ENCODE data around the gene HOXC9.

The HOXC9 gene

DNA sequence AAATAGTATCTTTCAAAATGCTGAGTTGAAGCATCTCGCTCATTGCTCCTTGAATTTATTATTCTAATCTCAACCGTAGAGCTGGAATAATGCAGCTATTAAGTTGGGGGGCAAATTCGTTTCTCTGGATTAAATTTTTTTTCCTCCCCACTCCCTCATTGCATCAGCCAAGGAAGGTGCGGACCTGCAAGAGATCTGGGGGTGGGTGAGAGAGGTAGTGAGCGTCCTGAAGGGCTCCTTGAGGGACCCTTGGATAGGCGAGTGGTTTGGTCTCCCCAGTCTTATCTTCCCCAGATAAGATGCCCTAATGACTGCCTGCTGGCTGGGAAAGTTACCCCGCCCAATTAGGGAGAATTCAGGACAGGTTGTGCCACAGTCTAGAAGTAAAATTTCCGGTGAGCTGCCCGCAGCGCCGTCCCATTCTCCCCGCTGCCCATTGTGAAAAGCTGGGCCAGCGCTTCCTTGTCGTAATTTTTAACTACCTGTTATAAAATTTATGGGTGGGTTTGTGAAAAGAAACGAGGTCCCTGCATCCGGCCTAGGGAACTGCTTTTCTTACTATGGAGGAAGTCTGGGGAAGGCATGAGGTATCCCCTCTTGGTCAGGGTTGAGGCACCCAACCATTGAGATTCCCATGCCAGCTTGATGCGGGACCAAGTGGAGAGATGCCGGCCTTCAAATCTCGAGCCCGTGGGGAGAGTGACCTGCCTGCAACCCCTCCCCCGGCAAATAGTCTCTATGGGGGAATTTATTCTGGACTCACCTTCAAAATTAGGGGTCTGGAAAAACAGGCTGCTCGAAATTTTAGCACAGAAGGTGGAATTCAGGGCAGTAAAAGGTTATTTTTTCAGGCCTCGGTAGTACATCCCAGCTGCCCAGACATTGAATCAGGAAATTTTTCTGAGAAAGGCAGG is 15.3 kb downstream of the HOXC9 start:
- Histone ChIP-seq H3K4me1 (ENCODE audit: control insufficient read depth in 1 of 2, insufficient read depth in 2 of 2, low read length in 2 of 2) (peaks cover 0 to 20% of the 10 kb centered on the region in 2 donors), H3K36me3 (ENCODE audit: control insufficient read depth in 1 of 2, insufficient read depth in 2 of 2, low read length in 2 of 2) (no peaks in the 10 kb centered on the region), H3K4me3 (ENCODE audit: low read depth in 1 of 2, low read length in 2 of 2) (no peak overlapping the region), H3K9me3 (ENCODE audit: control insufficient read depth in 1 of 2, low read length in 2 of 2) (no peaks in the 10 kb centered on the region), H3K27me3 (ENCODE audit: low read depth, low read length) (peaks cover 76% of the 10 kb centered on the region), H3K27ac (ENCODE audit: low read length) (no peak overlapping the region)

DNA sequence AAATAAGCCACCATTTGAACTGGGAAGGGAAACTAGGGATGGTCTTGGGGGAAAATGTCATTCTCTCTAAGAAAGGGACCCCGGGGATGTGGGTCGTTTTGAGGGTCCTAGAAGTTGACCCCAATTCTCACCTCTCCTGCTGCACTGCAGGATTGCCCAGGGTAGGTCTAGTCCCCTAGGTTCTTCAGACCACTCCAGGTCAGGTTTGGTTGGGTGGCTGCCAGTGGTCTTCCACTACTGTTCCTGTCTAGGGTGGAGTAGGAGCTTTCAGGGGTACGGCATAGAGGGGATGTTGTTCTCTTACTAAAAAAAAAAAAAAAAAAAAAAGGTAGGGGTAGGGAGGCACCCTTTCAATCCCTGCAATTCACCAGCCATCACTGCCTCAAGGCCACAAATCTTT is 16.1 kb downstream of the HOXC9 start:
- H3K4me3 ChIP-seq (ENCODE audit: low read depth in 1 of 2, low read length in 2 of 2): no peak overlapping the region
- no peaks in the 10 kb centered on the region for H3K9me3 ChIP-seq (ENCODE audit: control insufficient read depth in 1 of 2, low read length in 2 of 2)
- peaks cover 75% of the 10 kb centered on the region for H3K27me3 ChIP-seq (ENCODE audit: low read depth, low read length)
- H3K36me3 ChIP-seq (ENCODE audit: control insufficient read depth in 1 of 2, insufficient read depth in 2 of 2, low read length in 2 of 2): no peaks in the 10 kb centered on the region
- no peak overlapping the region for H3K27ac ChIP-seq (ENCODE audit: low read length)
- peaks cover 0 to 20% of the 10 kb centered on the region in 2 donors for H3K4me1 ChIP-seq (ENCODE audit: control insufficient read depth in 1 of 2, insufficient read depth in 2 of 2, low read length in 2 of 2)

DNA sequence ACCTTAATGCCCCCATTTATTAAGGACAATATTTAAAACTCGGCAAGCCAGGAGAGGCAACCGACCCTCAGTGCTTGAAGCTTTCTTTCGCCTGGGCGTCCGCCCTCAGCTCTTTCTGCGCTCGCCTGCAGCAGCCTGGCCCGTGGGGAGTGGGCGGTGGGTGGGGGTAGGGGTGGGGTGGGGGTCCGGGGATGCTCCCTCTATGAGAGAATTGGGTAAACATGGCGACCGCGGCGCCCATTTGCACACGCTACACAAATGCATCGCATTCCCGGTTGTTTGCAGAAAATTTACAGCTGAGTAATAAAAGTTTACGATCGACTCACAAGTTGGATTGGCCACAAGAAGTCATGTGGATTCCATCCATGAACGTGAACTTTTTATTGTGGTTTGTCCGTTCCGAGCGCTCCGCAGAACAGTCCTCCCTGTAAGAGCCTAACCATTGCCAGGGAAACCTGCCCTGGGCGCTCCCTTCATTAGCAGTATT is 16.6 kb downstream of the HOXC9 start:
- H3K4me3 ChIP-seq (ENCODE audit: low read depth in 1 of 2, low read length in 2 of 2): no peak overlapping the region
- no peaks in the 10 kb centered on the region for H3K9me3 ChIP-seq (ENCODE audit: control insufficient read depth in 1 of 2, low read length in 2 of 2)
- H3K4me1 ChIP-seq (ENCODE audit: control insufficient read depth in 1 of 2, insufficient read depth in 2 of 2, low read length in 2 of 2): peaks cover 0 to 20% of the 10 kb centered on the region in 2 donors
- no peak overlapping the region for H3K27ac ChIP-seq (ENCODE audit: low read length)
- H3K27me3 ChIP-seq (ENCODE audit: low read depth, low read length): peaks cover 76% of the 10 kb centered on the region
- H3K36me3 ChIP-seq (ENCODE audit: control insufficient read depth in 1 of 2, insufficient read depth in 2 of 2, low read length in 2 of 2): no peaks in the 10 kb centered on the region

DNA sequence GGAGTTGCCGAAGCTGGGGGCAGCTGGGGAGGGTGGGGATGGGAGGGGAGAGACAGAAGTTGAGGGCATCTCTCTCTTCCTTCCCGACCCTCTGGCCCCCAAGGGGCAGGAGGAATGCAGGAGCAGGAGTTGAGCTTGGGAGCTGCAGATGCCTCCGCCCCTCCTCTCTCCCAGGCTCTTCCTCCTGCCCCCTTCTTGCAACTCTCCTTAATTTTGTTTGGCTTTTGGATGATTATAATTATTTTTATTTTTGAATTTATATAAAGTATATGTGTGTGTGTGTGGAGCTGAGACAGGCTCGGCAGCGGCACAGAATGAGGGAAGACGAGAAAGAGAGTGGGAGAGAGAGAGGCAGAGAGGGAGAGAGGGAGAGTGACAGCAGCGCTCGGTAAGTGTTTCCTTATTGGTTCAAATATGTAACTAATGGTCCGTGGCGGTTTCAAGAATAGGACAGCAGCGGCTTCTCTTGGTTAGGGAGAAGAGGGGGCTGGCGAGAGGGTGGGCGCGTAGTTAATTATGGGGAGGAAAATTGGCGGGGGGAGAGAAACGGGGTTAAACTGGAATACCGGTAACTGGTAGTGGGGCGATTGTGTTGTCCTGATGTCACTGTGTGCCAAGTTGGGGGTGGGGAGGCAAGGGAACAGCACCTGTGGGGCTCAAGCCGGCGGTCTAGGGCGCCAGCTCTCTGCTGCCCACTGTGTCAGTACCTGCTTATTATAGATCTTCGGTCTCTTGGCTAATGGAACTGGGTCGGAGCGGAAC is 17.2 kb downstream of the HOXC9 start:
- Histone ChIP-seq H3K36me3 (ENCODE audit: control insufficient read depth in 1 of 2, insufficient read depth in 2 of 2, low read length in 2 of 2) (no peaks in the 10 kb centered on the region), H3K9me3 (ENCODE audit: control insufficient read depth in 1 of 2, low read length in 2 of 2) (no peaks in the 10 kb centered on the region), H3K27me3 (ENCODE audit: low read depth, low read length) (peaks cover 77% of the 10 kb centered on the region), H3K4me3 (ENCODE audit: low read depth in 1 of 2, low read length in 2 of 2) (peak overlapping the region; percentile 57 to 69), H3K27ac (ENCODE audit: low read length) (no peak overlapping the region), H3K4me1 (ENCODE audit: control insufficient read depth in 1 of 2, insufficient read depth in 2 of 2, low read length in 2 of 2) (peaks cover 0 to 20% of the 10 kb centered on the region in 2 donors)

DNA sequence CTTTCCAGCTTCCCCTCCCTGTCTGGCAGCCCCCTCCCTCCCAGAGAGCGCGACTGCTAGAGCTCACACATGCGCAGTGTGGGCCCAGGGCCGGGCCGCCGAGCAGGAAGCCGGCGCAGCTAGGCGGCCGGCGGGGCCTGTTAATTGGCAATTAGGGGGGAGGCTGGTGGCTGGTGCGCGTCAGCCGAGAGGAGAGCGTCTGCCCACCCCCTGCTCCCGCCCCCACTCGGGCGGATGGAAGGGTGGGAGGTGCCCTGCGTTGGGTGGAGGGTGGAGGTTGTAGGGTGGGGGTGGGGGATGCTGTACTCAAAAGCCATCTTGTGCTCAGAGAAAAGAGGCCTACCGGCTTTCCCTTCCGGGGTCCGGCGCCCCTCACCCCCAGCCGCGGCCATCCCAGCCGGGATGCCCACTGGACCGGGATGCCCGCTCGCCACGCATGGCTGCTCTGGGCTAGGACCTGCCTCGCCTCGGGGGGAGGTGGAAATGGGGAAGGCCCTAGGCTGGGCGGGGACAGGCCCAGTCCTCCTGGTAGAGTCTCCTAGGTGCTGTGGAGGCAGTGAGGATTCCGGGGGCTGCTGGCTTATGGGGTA is 18.0 kb downstream of the HOXC9 start:
- Histone ChIP-seq H3K4me3 (ENCODE audit: low read depth in 1 of 2, low read length in 2 of 2) (peak overlapping the region; percentile 57 to 69), H3K27ac (ENCODE audit: low read length) (no peak overlapping the region), H3K4me1 (ENCODE audit: control insufficient read depth in 1 of 2, insufficient read depth in 2 of 2, low read length in 2 of 2) (peaks cover 0 to 20% of the 10 kb centered on the region in 2 donors), H3K36me3 (ENCODE audit: control insufficient read depth in 1 of 2, insufficient read depth in 2 of 2, low read length in 2 of 2) (no peaks in the 10 kb centered on the region), H3K9me3 (ENCODE audit: control insufficient read depth in 1 of 2, low read length in 2 of 2) (no peaks in the 10 kb centered on the region), H3K27me3 (ENCODE audit: low read depth, low read length) (peaks cover 80% of the 10 kb centered on the region)

DNA sequence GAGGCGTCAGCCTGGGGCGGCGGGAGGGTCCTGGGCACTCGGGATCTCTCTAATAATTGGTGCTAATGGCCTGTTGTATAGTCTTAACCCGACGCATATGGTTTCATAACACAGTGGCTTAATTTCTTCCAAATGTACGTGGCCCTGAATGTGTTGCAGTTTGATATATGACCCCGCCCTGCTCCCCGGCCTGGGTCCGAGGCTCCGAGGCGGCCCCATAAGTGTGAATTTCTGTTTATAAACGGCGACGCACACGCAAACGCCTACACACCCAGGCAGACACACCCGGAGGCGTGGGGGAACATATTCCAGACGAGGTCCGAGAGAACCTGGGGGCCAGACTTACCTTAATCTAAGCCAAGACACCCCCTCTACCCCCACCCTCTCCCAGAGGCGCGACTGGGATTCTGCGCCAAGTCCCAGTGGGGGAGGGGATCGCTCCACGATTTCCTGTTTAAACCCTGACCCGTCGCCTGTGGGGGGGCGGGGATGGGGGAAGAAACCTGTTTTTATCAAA is 18.6 kb downstream of the HOXC9 start:
- Histone ChIP-seq H3K4me1 (ENCODE audit: control insufficient read depth in 1 of 2, insufficient read depth in 2 of 2, low read length in 2 of 2) (peaks cover 0 to 20% of the 10 kb centered on the region in 2 donors), H3K27ac (ENCODE audit: low read length) (no peak overlapping the region), H3K9me3 (ENCODE audit: control insufficient read depth in 1 of 2, low read length in 2 of 2) (no peaks in the 10 kb centered on the region), H3K36me3 (ENCODE audit: control insufficient read depth in 1 of 2, insufficient read depth in 2 of 2, low read length in 2 of 2) (no peaks in the 10 kb centered on the region), H3K4me3 (ENCODE audit: low read depth in 1 of 2, low read length in 2 of 2) (peak overlapping the region; percentile 57 to 69), H3K27me3 (ENCODE audit: low read depth, low read length) (peaks cover 79% of the 10 kb centered on the region)

DNA sequence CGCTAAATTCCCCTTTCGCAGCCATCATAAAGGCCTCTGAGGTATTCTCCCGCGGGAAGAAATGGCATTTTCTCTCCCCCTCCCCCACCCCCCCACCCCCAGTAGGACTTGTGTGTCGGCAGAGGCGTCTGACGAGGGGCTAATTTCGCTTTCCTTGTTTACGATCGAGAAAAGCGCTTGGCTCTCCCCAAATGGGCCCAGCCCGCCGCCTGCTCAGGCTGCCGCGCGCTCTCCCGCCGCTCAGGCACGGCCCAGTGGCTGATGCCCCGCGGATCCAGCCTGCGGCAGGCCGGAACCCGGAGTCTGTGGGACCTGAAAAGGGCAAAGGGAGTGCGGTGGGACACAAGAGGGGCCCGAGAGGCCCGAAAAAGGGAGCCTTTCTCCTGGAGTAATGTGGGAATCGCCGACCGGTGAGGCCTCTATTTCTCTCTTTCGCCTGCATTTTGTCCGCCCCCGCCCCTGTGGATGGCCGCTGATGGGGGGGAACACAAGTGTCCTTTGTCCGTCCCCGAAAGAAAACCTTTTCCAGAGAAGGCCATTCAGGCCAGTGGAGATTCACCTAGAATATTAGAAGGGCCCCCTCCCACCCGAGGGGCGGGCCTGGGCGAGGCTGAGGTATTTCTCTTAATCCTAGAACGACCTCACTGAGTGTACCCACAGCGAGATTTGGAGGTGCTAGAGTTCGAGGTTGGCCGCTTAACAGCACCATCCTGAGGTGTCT is 19.3 kb downstream of the HOXC9 start:
- Histone ChIP-seq H3K4me3 (ENCODE audit: low read depth in 1 of 2, low read length in 2 of 2) (no peak overlapping the region), H3K36me3 (ENCODE audit: control insufficient read depth in 1 of 2, insufficient read depth in 2 of 2, low read length in 2 of 2) (no peaks in the 10 kb centered on the region), H3K4me1 (ENCODE audit: control insufficient read depth in 1 of 2, insufficient read depth in 2 of 2, low read length in 2 of 2) (peaks cover 0 to 19% of the 10 kb centered on the region in 2 donors), H3K27ac (ENCODE audit: low read length) (no peak overlapping the region), H3K27me3 (ENCODE audit: low read depth, low read length) (peaks cover 79% of the 10 kb centered on the region), H3K9me3 (ENCODE audit: control insufficient read depth in 1 of 2, low read length in 2 of 2) (no peaks in the 10 kb centered on the region)

DNA sequence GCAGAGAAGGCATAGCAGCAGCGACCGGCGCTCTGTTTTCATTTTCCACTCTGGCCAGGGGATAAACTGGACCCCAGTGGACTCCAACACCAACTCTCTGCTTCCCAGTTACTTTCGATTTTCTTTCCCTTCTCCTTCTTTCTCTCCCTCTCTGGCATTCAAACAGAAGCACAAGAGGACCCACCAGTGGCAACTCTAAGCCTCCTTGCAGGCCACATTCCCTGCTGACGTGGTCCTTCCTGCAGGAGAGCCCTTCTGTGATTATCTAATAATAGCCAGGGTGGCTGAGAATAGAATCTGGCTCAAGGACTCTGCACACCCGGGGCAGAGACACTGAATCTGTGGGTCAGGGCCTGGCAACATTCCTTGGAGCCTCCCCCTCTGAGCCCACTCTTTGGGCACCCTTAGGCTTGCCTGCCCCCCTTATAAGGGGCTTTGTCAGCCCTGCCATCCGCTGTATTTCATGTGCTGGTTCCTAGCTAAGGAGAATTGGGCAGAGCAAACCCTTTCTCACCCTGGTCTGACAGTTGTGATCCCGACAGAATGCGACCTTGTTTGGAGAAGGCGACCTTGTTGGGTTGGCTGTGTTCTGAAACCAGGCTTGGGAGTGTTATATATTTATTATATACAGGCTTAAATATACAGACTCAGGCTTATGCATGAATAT is 20.1 kb downstream of the HOXC9 start:
- Histone ChIP-seq H3K27me3 (ENCODE audit: low read depth, low read length) (peaks cover 78% of the 10 kb centered on the region), H3K9me3 (ENCODE audit: control insufficient read depth in 1 of 2, low read length in 2 of 2) (no peaks in the 10 kb centered on the region), H3K4me3 (ENCODE audit: low read depth in 1 of 2, low read length in 2 of 2) (no peak overlapping the region), H3K36me3 (ENCODE audit: control insufficient read depth in 1 of 2, insufficient read depth in 2 of 2, low read length in 2 of 2) (no peaks in the 10 kb centered on the region), H3K27ac (ENCODE audit: low read length) (no peak overlapping the region), H3K4me1 (ENCODE audit: control insufficient read depth in 1 of 2, insufficient read depth in 2 of 2, low read length in 2 of 2) (peaks cover 0 to 15% of the 10 kb centered on the region in 2 donors)

DNA sequence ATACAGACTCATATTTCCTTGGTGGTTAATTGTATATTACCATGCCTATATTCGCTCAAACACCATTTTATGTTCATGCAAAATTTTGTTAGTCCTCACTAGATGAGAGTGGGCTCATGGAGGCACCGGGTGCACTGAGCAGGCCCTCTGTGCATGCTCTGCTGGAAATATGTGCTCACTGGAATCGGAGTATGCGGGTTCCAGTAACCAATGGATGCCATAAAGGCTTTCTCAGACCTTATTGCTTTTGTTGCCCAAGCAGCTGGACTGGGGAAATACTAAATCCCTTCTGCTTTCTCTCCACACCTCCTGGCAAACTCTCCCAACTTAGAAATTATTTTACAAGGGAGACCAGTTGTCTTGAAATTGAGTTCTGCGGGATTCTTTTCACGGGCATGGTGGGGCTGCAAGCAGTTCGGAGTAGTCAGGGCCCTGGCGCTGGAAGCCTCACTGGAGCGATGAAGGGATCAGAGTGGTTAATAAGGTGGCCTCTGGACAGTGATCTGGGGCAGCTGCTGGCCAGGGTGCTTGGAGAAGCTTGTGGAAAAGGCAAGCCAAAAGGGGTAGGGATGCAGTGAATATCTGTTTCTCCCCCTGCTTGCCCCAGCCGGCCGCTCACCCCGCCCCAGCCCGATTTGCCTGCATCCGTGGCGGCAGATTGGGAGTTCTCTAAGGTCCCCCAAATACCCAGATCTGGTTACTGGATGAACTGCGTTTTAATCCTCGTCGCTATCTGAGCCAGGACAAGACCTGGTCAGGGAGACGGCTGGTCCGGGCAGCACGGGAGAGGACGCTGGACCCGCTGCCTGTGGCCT is 20.8 kb downstream of the HOXC9 start:
- no peak overlapping the region for H3K4me3 ChIP-seq (ENCODE audit: low read depth in 1 of 2, low read length in 2 of 2)
- no peak overlapping the region for H3K27ac ChIP-seq (ENCODE audit: low read length)
- peaks cover 76% of the 10 kb centered on the region for H3K27me3 ChIP-seq (ENCODE audit: low read depth, low read length)
- peaks cover 0 to 15% of the 10 kb centered on the region in 2 donors for H3K4me1 ChIP-seq (ENCODE audit: control insufficient read depth in 1 of 2, insufficient read depth in 2 of 2, low read length in 2 of 2)
- H3K9me3 ChIP-seq (ENCODE audit: control insufficient read depth in 1 of 2, low read length in 2 of 2): no peaks in the 10 kb centered on the region
- H3K36me3 ChIP-seq (ENCODE audit: control insufficient read depth in 1 of 2, insufficient read depth in 2 of 2, low read length in 2 of 2): no peaks in the 10 kb centered on the region
